GM12892 (cell line): ENCODE data around the gene CHRNA7.

Experiments
- POLR2A ChIP-seq: IDR thresholded peaks from 2 replicates; pipeline ENCODE4 v1.6.1; 2011; ENCODE audit warnings: low read depth, low read length, control low read depth
- POLR2AphosphoS5 ChIP-seq: IDR thresholded peaks from 2 replicates; pipeline ENCODE4 v1.6.1; 2011; ENCODE audit warnings: low read depth, low read length, control low read depth
- TAF1 ChIP-seq: IDR thresholded peaks from 2 replicates; pipeline ENCODE4 v1.6.1; 2011; ENCODE audit warnings: low read depth, mild to moderate bottlenecking, control low read depth, low read length, borderline replicate concordance

DNA sequence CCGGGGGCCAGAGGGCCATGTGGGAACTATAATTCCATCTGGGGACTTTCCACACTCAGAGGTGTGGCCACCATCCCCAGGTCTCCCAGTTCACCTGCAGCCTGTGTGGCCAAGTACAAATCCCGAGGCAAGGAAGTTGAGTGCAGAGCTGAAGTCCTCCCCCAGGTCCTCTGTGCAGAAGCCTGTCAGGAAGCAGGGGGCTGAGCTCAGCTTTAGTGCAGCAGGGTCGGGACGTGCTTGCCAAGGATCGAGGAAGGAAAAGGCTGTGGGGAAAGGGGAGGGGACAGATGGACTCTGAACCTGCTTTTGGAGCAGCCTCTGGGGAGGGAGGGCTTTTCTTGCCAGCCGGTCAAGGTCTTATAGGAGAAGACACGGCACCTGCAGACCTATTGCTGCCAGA, 67.7 kb downstream of the CHRNA7 start:
- no peak for TF ChIP-seq POLR2A
- no peak for TF ChIP-seq POLR2AphosphoS5
- TF ChIP-seq TAF1: no peak
